GM12878 (cell line): ENCODE results near the gene TOGARAM1. TPM values are rescaled to one million over a fixed set of nuclear protein-coding genes. Genes with fewer than 3 reads are reported as not detected.

Source experiments
- ETV6 ChIP-seq, 2 experiments: fragments of 450-650 bp in 1 of 2; IDR thresholded peaks in 1 of 2; conservative IDR thresholded peaks in 1 of 2; 2 replicates each; pipeline ENCODE4 v1.6.1; 2014; ENCODE audit warnings: antibody characterized with exemption in 1 of 2, borderline replicate concordance in 1 of 2, low read depth in 1 of 2, mild to moderate bottlenecking in 1 of 2, moderate library complexity in 1 of 2
- NBN ChIP-seq: fragments of 450-650 bp; IDR thresholded peaks from 2 replicates; pipeline ENCODE4 v1.6.1; 2016
- SREBF2 ChIP-seq: IDR thresholded peaks from 2 replicates; pipeline ENCODE4 v1.6.1; 2012; ENCODE audit warnings: mild to moderate bottlenecking, low read length
- ZBTB4 ChIP-seq: fragments of 450-650 bp; formaldehyde crosslinking; IDR thresholded peaks from 2 replicates; pipeline ENCODE4 v1.4.0; 2022; ENCODE audit warnings: mild to moderate bottlenecking, moderate library complexity
- ZNF592 ChIP-seq: fragments of 450-650 bp; IDR thresholded peaks from 2 replicates; pipeline ENCODE4 v1.6.1; 2017; ENCODE audit warnings: mild to moderate bottlenecking, moderate library complexity
- polyA plus RNA-seq, 11 experiments: library from polyadenylated mRNA; depleted of rRNA in 4 of 11; unstranded in 6 of 11; stranded (reverse) in 5 of 11; fragments of >200 nt; fragmentation: Nextera tagmentation in 4 of 11; fragmentation: Illumina TruSeq in 1 of 11; extraction: Ambion mirVana in 4 of 11; extraction: Trizol in 1 of 11; gene quantifications; 1 replicate in 1 of 11; 2 replicates in 10 of 11; pipeline versions ENCODE4 v1.2.1 to v1.2.3, GENCODE V29; 2011 to 2016; ENCODE audit warnings: inconsistent platforms in 2 of 11, missing spikeins in 2 of 11, low read depth in 1 of 11
- total RNA-seq, 4 experiments: library from RNA; depleted of rRNA in 3 of 4; stranded (reverse); fragments of >200 nt in 3 of 4; fragmentation: Illumina TruSeq in 1 of 4; extraction: Trizol in 1 of 4; gene quantifications; 2 replicates each; pipeline versions ENCODE4 v1.2.1 to v1.2.3, GENCODE V29; 2013 to 2021

The TOGARAM1 gene
- total and polyA plus RNA-seq, 10 of the 15 experiments (the other 5 are each of a cell fraction or from before 2014, with no cell fraction given): 2.1 to 14.4 (median 7.2) TPM

GRCh38 chr14:44940944-44941343 lies 21.0 kb upstream of the TOGARAM1 start (continued):
- TF ChIP-seq ZNF592 (no peak), ZBTB4 (CRISPR knock-in tag) (no peak), ETV6 (conservative IDR thresholded peaks at IDR 0.05 in 1 of 2, IDR thresholded peaks at IDR 0.05 in 1 of 2; ENCODE audit: borderline replicate concordance in 1 of 2, low read depth in 1 of 2) (no peak), NBN (no peak), SREBF2 (no peak)
